HG03558 (cell line): Measurements from ENCODE around the gene PELI3.

Source experiments
- ATAC-seq: cut with Tn5 transposase; IDR thresholded peaks from one replicate; pipeline ENCODE4 v1.9.1; 2021; ENCODE audit warnings: moderate number of reproducible peaks; ENCODE audit not compliant: unreplicated experiment; ENCODE audit errors: extremely low read depth

PELI3 gene

GRCh38 chr11:66473167-66473566 lies 6.5 kb downstream of the PELI3 start:
- ATAC-seq = no peak

GRCh38 chr11:66473608-66474515 lies 7.2 kb downstream of the PELI3 start:
- ATAC-seq = no peak

DNA sequence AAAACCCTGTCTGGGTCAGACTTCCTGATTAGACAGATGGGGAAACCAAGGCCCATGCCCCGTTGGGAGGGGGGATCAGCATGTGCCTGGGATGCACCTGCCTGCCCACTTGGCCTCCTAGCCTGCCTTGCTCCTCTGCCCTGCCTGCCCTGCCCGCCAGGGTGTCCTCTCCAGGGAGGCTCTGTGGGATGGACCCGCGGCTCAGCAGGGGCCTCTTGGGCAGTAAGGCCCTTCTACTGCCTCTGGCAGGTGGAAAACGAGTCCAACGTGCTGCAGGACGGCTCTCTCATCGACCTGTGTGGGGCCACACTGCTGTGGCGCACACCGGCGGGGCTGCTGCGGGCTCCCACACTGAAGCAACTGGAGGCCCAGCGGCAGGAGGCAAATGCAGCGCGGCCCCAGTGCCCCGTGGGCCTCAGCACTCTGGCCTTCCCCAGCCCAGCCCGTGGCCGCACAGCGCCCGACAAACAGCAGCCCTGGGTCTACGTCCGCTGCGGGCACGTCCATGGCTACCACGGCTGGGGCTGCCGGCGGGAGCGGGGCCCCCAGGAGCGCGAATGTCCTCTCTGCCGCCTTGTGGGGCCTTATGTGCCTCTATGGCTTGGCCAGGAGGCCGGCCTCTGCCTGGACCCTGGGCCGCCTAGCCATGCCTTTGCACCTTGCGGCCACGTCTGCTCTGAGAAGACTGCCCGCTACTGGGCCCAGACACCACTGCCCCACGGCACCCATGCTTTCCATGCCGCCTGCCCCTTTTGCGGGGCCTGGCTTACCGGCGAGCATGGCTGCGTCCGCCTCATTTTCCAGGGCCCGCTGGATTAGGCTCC lies 8.9 kb downstream of the PELI3 start:
- ATAC-seq = no peak

DNA sequence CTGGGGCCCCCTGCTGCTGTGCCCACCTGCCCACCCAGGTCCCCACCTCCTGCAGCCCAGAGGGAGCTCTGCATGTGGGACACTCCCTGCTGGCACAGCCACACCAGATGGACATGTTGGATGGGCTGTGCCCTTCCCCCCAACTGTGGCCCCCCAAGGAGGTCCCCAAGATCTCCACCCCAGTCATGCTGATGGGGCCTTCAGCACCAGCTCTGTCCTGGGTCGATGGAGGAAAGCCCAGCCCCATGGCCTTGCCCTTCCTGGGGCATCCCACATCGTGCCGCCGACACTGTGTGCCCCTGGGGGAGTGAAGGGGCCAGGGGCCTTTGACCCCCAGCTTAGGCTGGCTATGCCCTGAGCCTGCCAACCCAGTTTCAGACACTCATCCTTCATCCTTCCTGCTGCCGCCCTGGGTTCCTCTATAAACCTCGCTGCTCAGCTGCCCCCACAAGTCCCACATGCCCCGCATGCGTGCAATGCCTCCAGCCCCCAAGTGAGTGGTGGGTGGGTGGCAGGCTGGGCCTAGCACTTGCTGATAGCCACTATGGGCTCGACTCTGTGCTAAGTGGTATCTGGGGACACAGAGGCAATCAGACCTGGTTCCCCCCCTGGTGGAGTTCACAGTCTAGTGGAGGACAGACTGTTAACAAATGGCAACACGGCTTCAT lies 9.6 kb downstream of the PELI3 start:
- ATAC-seq = no peak

DNA sequence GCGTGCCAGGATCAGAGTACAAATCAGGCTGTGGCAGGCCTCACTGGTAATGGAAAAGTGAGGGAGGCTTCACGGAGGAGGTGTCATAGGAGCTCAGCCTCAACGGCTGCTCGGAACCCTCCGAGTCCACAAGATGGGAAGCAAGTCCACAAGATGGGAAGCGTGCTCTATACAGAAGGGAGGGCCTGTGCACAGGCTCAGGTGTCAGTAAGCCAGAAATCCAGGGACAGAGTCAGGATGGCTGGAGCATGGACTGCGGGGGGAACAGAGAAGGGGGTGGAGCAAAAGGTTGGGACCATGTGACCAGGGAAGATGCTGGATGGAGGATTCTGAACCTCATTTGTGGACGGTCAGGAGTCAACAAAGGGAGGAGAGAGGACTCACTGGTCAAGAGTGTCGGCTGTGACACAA lies 10.1 kb downstream of the PELI3 start:
- no peak for ATAC-seq

- ATAC-seq = no peak
Observed at GRCh38 chr11:66477263-66478201, 10.8 kb downstream of the PELI3 start.

- ATAC-seq = no peak
Observed at GRCh38 chr11:66478729-66479393, 12.2 kb downstream of the PELI3 start.

GRCh38 chr11:66479394-66480116 lies 12.8 kb downstream of the PELI3 start:
- ATAC-seq = no peak

GRCh38 chr11:66480117-66480938 lies 13.6 kb downstream of the PELI3 start, which contains the start of gene DPP3:
Gene DPP3, plus strand, starts transcription at chr11:66480434. Its CDS starts 1,767 bp downstream, at chr11:66482201.
- ATAC-seq = peak; percentile 68

DNA sequence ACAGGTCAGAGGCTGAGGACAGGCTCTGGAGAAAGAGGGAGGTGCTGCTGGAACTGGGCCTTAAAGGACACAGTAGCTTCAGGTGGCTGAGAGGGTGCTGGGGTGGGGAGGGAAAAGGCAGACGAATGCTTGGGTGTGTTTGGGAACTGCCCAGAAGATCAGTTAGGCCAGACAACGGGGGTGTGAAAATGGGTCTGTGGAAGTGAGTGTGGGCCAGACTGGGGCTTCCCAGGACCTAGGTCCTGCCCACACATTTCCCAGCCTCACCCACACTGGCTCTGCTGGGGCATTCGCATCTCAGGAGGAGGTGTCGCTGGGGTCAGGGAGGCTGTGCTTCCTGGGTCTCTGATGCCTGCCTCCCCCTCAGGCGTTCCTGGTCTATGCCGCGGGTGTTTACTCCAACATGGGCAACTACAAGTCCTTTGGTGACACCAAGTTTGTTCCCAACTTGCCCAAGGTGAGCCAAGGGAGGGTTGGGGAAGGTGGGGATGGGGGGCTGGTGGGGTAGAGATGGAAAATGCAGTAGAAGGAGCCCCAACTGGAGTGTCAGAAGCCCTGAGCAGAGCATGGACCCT lies 18.2 kb downstream of the PELI3 start:
- ATAC-seq = no peak

DNA sequence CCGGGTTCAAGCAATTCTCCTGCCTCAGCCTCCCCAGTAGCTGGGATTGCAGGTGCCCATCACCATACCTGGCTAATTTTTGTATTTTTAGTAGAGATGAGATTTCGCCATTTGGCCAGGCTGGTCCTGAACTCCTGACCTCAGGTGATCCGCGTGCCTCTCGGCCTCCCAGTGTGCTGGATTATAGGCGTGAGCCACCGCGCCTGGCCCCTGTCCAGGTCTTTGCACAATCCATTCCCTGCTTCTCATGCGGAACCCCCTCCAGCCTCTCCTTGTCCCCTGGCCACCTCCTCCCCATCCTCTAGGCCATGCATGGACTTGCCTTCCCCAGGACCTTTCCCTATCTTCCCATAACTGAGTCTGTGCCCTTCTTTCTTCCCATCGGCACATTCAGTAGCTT lies 22.3 kb downstream of the PELI3 start:
- ATAC-seq = no peak

GRCh38 chr11:66489636-66490035 lies 22.9 kb downstream of the PELI3 start:
- no peak for ATAC-seq

DNA sequence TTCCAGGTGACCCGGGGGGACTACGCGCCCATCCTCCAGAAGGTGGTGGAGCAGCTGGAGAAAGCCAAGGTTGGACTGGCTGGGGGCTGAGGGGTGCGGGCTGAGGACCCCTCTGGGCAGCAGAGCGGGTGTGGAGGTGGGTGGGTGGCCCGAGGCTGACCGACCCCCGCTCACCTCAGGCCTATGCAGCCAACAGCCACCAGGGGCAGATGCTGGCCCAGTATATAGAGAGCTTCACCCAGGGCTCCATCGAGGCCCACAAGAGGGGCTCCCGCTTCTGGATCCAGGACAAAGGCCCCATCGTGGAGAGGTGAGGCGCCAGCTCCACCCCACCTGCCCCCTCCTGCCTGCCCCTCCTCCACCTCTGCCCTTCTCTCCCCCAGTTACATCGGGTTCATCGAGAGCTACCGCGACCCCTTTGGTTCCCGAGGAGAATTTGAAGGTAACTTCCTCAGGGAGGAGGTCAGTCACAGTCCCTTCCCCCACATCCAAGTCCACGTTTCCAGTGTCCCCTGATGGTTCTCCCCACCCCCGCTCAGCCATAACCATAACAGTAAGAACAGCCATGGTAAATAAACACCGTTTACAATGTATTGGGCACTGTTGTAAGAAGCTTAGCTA lies 24.7 kb downstream of the PELI3 start:
- ATAC-seq = no peak

DNA sequence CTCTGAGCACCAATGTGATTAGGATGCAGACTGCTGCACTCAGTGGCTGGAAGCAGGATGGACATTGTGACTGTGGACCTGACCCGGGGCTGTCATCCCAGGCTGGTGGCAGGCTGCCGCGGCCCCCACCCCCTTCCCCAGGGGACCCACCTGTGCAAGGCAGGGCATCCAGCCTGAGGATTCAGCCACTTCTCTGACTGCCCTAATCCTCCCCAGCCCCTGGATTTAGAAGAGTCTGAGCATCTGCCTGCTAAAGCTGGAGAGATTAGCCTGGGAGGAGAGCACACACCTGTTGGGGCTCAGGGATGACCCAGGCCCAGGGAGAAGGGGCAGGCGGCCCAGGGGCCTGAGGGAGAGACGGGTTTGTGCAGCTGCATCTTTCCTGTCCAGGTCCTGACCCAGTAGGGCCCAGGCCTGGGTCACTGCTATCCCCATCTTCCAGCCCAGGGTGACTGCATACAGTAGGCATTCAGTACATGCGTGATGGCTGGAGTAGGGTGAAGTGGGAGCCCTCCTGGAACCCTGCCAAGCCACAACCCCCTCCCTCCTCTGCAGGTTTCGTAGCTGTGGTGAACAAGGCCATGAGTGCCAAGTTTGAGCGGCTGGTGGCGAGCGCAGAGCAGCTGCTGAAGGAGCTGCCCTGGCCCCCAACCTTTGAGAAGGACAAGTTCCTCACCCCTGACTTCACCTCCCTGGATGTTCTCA lies 25.6 kb downstream of the PELI3 start:
- no peak for ATAC-seq

DNA sequence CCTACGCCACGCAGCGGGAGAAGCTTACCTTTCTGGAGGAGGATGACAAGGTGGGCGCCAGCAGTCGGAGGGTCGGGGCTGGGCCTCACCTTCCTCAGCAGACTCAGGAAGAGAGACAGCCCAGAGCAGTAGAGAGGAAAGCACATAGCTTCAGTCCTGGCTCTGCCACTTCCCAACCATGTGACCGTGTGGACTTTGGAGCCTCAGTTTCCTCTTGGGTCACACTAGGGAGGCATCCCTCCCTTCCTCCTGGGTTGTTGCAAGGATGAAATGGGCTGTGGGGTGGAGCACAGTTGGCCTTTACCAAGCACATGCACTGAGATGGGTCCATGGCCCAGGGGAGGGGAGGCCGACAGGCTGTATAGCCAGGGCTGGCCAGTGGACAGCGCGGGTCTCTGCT lies 26.4 kb downstream of the PELI3 start:
- no peak for ATAC-seq

DNA sequence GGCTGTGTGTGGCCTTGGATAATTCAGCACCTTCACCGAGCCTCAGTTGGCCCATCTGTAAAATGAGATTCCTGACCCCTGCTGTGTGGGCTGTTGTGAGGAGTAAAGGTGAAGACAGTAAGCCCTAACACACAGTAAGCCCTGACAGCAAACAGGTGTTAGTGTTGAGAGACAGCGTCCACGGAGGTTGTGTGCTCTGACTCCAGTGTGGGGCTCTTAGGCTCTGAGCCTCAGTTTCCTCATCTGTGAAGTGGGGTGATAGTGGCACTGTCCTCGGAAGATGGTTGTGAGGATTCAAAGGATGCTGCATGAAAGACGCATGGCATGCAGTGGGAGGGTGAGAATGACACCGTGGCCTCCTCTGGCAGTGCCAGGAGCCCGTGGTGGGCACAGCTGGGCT lies 27.8 kb downstream of the PELI3 start:
- no peak for ATAC-seq
